CD14-positive monocyte (primary cell): ENCODE data around the gene KEL. TPM values are rescaled to one million over a fixed set of nuclear protein-coding genes. Genes with fewer than 3 reads are reported as not detected.

Source experiments
- DNase-seq, 3 donors: peaks; one replicate each; pipeline ENCODE4 v3.0.0-alpha.2; 2011 to 2022
- H2AFZ ChIP-seq: 2 replicates; pipeline ENCODE4 v1.6.0; 2012; ENCODE audit warnings: mild to moderate bottlenecking, low read depth, low read length, inconsistent platforms; ENCODE audit not compliant: insufficient read depth, poor library complexity, severe bottlenecking
- H3K27ac ChIP-seq, 2 donors: 1 replicate in 1 of 2; 2 replicates in 1 of 2; pipeline ENCODE4 v1.5.1; 2012 to 2013; ENCODE audit warnings: low read length in 2 of 2, control low read depth in 1 of 2, inconsistent platforms in 1 of 2, low read depth in 1 of 2, mild to moderate bottlenecking in 1 of 2
- H3K27me3 ChIP-seq, 2 donors: one replicate each; pipeline versions ENCODE4 v1.6.0 to v1.6.1; 2011 to 2013; ENCODE audit warnings: low read length in 2 of 2; ENCODE audit not compliant: control insufficient read depth in 2 of 2, insufficient read depth in 2 of 2
- H3K36me3 ChIP-seq, 2 donors: replicated peaks in 1 of 2; 1 replicate in 1 of 2; 2 replicates in 1 of 2; pipeline versions ENCODE4 v1.5.1 to v1.6.1; 2012 to 2013; ENCODE audit warnings: low read length in 2 of 2, control low read depth in 1 of 2, inconsistent platforms in 1 of 2, mild to moderate bottlenecking in 1 of 2; ENCODE audit not compliant: insufficient read depth in 2 of 2, control insufficient read depth in 1 of 2
- H3K4me1 ChIP-seq, 2 donors: 1 replicate in 1 of 2; 2 replicates in 1 of 2; pipeline versions ENCODE4 v1.5.1 to v1.6.1; 2012 to 2013; ENCODE audit warnings: low read length in 2 of 2, control low read depth in 1 of 2, inconsistent platforms in 1 of 2, mild to moderate bottlenecking in 1 of 2, moderate library complexity in 1 of 2; ENCODE audit not compliant: insufficient read depth in 2 of 2, control insufficient read depth in 1 of 2
- H3K4me2 ChIP-seq: replicated peaks from 2 replicates; pipeline ENCODE3; 2012; ENCODE audit warnings: low read length, moderate library complexity, mild to moderate bottlenecking; ENCODE audit not compliant: poor library complexity, severe bottlenecking; ENCODE audit errors: extremely low read depth
- H3K4me3 ChIP-seq, 3 experiments: fragments of 200-600 bp in 1 of 3; sonication (generic) in 1 of 3; replicated peaks in 1 of 3; 1 replicate in 2 of 3; 2 replicates in 1 of 3; pipeline ENCODE4 v1.5.1; 2011 to 2013; ENCODE audit warnings: low read length in 3 of 3, mild to moderate bottlenecking in 3 of 3, control low read depth in 2 of 3, low read depth in 2 of 3, inconsistent platforms in 1 of 3, moderate library complexity in 1 of 3
- H3K79me2 ChIP-seq: 2 replicates; pipeline ENCODE4 v1.6.0; 2012; ENCODE audit warnings: mild to moderate bottlenecking, control low read depth, inconsistent platforms, low read length, moderate library complexity; ENCODE audit not compliant: insufficient read depth
- H3K9ac ChIP-seq: 2 replicates; pipeline ENCODE4 v1.6.0; 2017; ENCODE audit warnings: low read length, mild to moderate bottlenecking; ENCODE audit not compliant: insufficient read depth, poor library complexity, severe bottlenecking
- H3K9me3 ChIP-seq, 2 donors: replicated peaks in 1 of 2; 1 replicate in 1 of 2; 2 replicates in 1 of 2; pipeline versions ENCODE4 v1.5.1 to v1.6.1; 2012 to 2013; ENCODE audit warnings: low read length in 2 of 2, control low read depth in 1 of 2; ENCODE audit not compliant: control insufficient read depth in 1 of 2, insufficient read depth in 1 of 2
- H4K20me1 ChIP-seq: 2 replicates; pipeline ENCODE4 v1.6.0; 2012; ENCODE audit warnings: mild to moderate bottlenecking, low read length, control low read depth, moderate library complexity; ENCODE audit not compliant: insufficient read depth
- H3K27ac Mint-ChIP-seq, 7 donors: one replicate each; pipeline ENCODE4 v1.8.0; 2020; ENCODE audit warnings: mild to moderate bottlenecking in 7 of 7, mixed read lengths in 7 of 7, moderate library complexity in 6 of 7, inconsistent platforms in 2 of 7
- H3K27me3 Mint-ChIP-seq, 3 donors: one replicate each; pipeline ENCODE4 v1.8.0; 2021 to 2022; ENCODE audit warnings: low read depth in 3 of 3, mild to moderate bottlenecking in 3 of 3, mixed read lengths in 3 of 3, moderate library complexity in 3 of 3, inconsistent platforms in 1 of 3
- H3K36me3 Mint-ChIP-seq, 2 donors: one replicate each; pipeline ENCODE4 v1.8.0; 2020; ENCODE audit warnings: mixed read lengths in 2 of 2, inconsistent platforms in 1 of 2, mild to moderate bottlenecking in 1 of 2
- H3K4me1 Mint-ChIP-seq: one replicate; pipeline ENCODE4 v1.8.0; 2020; ENCODE audit warnings: mild to moderate bottlenecking, mixed read lengths
- H3K4me3 Mint-ChIP-seq, 2 donors: one replicate each; pipeline ENCODE4 v1.8.0; 2020; ENCODE audit warnings: mild to moderate bottlenecking in 2 of 2, mixed read lengths in 2 of 2, moderate library complexity in 1 of 2
- H3K9me3 Mint-ChIP-seq, 7 donors: one replicate each; pipeline ENCODE4 v1.8.0; 2020 to 2022; ENCODE audit warnings: mixed read lengths in 7 of 7, mild to moderate bottlenecking in 6 of 7, moderate library complexity in 6 of 7, inconsistent platforms in 2 of 7
- CTCF ChIP-seq: fragments of 200-600 bp; IDR thresholded peaks from one replicate; pipeline ENCODE4 v1.8.0; 2022; ENCODE audit warnings: antibody characterized with exemption, mild to moderate bottlenecking
- WGBS: methylation state at CpG from one replicate; pipeline ENCODE4 v1.1.5; 2013; ENCODE audit warnings: missing lambda C conversion rate; ENCODE audit not compliant: insufficient coverage; 5-methylcytosine and 5-hydroxymethylcytosine counted together
- intact Hi-C, 2 donors: fragments of 100-400 bp; cut with micrococcal nuclease; formaldehyde crosslinking; loops; one replicate each; pipeline versions ENCODE4 v1.15.0 to v1.15.1; 2023
- polyA plus RNA-seq, 3 donors: library from polyadenylated mRNA; depleted of rRNA in 1 of 3; unstranded in 2 of 3; stranded (reverse) in 1 of 3; fragments of 300-500 nt in 2 of 3; fragments of >200 nt in 1 of 3; fragmentation: Illumina TruSeq in 2 of 3; gene quantifications; 1 replicate in 2 of 3; 2 replicates in 1 of 3; pipeline ENCODE4 v1.2.3, GENCODE V29; 2012 to 2021

Gene KEL
- polyA plus RNA-seq, 3 donors = 2.5 TPM; not detected in 2

DNA sequence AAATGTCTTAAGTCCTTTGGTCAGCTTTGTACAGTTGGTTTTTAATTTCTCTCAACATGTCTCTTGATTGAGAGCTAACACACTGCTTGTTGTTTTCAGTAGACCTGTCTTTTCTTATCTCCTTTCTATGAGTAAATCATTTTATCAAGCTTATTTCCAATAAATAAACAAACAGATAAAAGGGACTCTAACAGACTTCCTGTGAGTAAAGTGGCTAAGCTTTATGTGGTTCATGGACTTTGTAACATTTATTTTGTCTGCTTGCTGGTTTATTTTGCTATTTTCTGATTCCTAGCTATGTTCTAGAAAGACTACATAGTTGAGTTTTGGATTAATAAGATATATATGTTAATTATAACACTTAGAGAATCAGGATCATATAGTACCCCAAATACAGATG is 37.6 kb upstream of the KEL start:
- H3K4me1 ChIP-seq = peaks cover 0 to 2% of the 10 kb centered on the region in 2 donors
- H3K9ac ChIP-seq = no peak overlapping the region
- H3K9me3 ChIP-seq = no peaks in the 10 kb centered on the region
- H2AFZ ChIP-seq = no peak overlapping the region
- peaks cover 0 to 6% (median 0%) of the 10 kb centered on the region in 7 donors for H3K9me3 Mint-ChIP-seq
- H3K4me2 ChIP-seq = no peak overlapping the region
- TF ChIP-seq CTCF = no peak
- H3K36me3 ChIP-seq = no peaks in the 10 kb centered on the region
- H3K27ac Mint-ChIP-seq = no peak overlapping the region
- no peaks in the 10 kb centered on the region for H3K36me3 Mint-ChIP-seq
- H3K4me1 Mint-ChIP-seq = peaks cover 6% of the 10 kb centered on the region
- no peaks in the 10 kb centered on the region for H3K79me2 ChIP-seq
- no peaks in the 10 kb centered on the region for H4K20me1 ChIP-seq
- DNase-seq = no peak
- no peaks in the 10 kb centered on the region for H3K27me3 ChIP-seq
- H3K27me3 Mint-ChIP-seq = peaks cover 2 to 7% (median 3%) of the 10 kb centered on the region in 3 donors
- intact Hi-C loops = loop anchor here (5.0 to 10.0 kb wide), 3 partner anchors 115 to 145 kb away; partner anchors contain the start of genes EPHB6 (in 2 of the 2) and TRPV6 (in 1 of the 2)
- H3K27ac ChIP-seq = no peak overlapping the region
- no peak overlapping the region for H3K4me3 Mint-ChIP-seq
- no peak overlapping the region for H3K4me3 ChIP-seq

GRCh38 chr7:142998966-142999365 is 36.8 kb upstream of the KEL start:
- no CpG with 5 or more reads among the region's 6 CpGs for WGBS
- H3K36me3 Mint-ChIP-seq = no peaks in the 10 kb centered on the region
- no peak overlapping the region for H2AFZ ChIP-seq
- peaks cover 2 to 8% (median 2%) of the 10 kb centered on the region in 3 donors for H3K27me3 Mint-ChIP-seq
- no peak for DNase-seq
- H3K4me3 Mint-ChIP-seq = no peak overlapping the region
- H3K27ac Mint-ChIP-seq = peak overlapping the region in 1 of 7 donors; percentile 55
- H3K36me3 ChIP-seq = no peaks in the 10 kb centered on the region
- H3K27me3 ChIP-seq = no peaks in the 10 kb centered on the region
- H3K4me2 ChIP-seq = no peak overlapping the region
- peaks cover 0 to 8% (median 2%) of the 10 kb centered on the region in 7 donors for H3K9me3 Mint-ChIP-seq
- TF ChIP-seq CTCF = no peak
- H3K79me2 ChIP-seq = no peaks in the 10 kb centered on the region
- H3K4me1 Mint-ChIP-seq = peaks cover 6% of the 10 kb centered on the region
- no peaks in the 10 kb centered on the region for H4K20me1 ChIP-seq
- H3K4me3 ChIP-seq = no peak overlapping the region
- H3K27ac ChIP-seq = no peak overlapping the region
- H3K9me3 ChIP-seq = no peaks in the 10 kb centered on the region
- H3K9ac ChIP-seq = no peak overlapping the region
- H3K4me1 ChIP-seq = peaks cover 0 to 2% of the 10 kb centered on the region in 2 donors
- intact Hi-C loops = no loop called here
